ENCODE measurements around the gene CALD1. TPM values are rescaled to one million over a fixed set of nuclear protein-coding genes. Genes with fewer than 3 reads are reported as not detected.

Gene CALD1
- total RNA-seq, 3 donors from 2014 or later: 252 to 335 (median 266) TPM

GRCh38 chr7:134774119-134774518 is 5.3 kb upstream of the CALD1 start:
- no peak for TF ChIP-seq POLR2A (IDR thresholded peaks at IDR 0.05)
- TF ChIP-seq POLR2AphosphoS5 (IDR thresholded peaks at IDR 0.05): no peak
- TF ChIP-seq CTCF (IDR thresholded peaks at IDR 0.05): no peak
- Histone ChIP-seq H3K9me3 (no peaks in the 10 kb centered on the region), H3K4me3 (no peak overlapping the region), H3K4me1 (no peaks in the 10 kb centered on the region), H3K27ac (peak overlapping the region in 1 of 2 donors; percentile 8), H3K27me3 (no peaks in the 10 kb centered on the region), H3K36me3 (no peaks in the 10 kb centered on the region)
- intact Hi-C loops (cut with DNase I; ENCODE audit: low total_unique reads): no loop called here
- DNase-seq (ENCODE audit: low spot score in 2 of 2): no peak

GRCh38 chr7:134777470-134777869 is 2.0 kb upstream of the CALD1 start:
- H3K4me3 ChIP-seq: no peak overlapping the region
- H3K9me3 ChIP-seq: no peaks in the 10 kb centered on the region
- H3K36me3 ChIP-seq: no peaks in the 10 kb centered on the region
- DNase-seq (ENCODE audit: low spot score in 2 of 2): no peak
- H3K27me3 ChIP-seq: no peaks in the 10 kb centered on the region
- no peaks in the 10 kb centered on the region for H3K4me1 ChIP-seq
- intact Hi-C loops (cut with DNase I; ENCODE audit: low total_unique reads): no loop called here
- peak overlapping the region; percentile 88 to 89 for H3K27ac ChIP-seq
- TF ChIP-seq POLR2AphosphoS5 (IDR thresholded peaks at IDR 0.05) (no peak), CTCF (IDR thresholded peaks at IDR 0.05) (no peak), POLR2A (IDR thresholded peaks at IDR 0.05) (no peak)

DNA sequence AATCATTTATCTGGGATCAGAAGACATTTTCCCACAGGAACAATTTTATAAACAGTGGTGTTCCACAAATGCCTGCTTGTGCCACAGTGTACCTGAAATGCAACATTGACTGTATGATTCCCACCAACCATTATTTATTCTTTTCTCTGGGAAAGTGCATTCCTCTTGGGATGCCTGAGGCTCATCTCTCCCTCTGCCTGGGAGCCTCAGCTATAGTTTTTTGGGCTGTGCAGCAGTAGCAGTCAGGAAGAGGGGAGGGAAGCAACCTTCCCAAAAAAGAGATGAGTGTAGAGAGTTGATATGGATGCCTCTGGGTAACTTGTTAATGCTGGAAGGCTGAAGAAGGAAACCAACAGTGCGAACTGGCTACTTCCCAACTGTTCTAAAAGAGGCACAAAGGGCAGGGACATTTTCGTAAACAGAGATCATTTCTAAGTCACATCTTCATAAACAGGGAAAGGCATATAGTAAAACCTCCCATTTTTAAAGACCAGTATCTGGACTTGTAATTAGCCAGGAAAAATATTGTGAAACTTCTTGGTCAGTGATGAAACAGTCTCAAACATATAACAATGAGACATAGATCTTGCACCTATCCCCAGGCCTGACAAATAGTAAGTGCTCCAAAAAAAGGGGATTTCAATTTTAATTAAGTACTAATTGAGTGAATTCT is 1.4 kb upstream of the CALD1 start:
- intact Hi-C loops (cut with DNase I; ENCODE audit: low total_unique reads): no loop called here
- DNase-seq (ENCODE audit: low spot score in 2 of 2): no peak

GRCh38 chr7:134779741-134780065 is 269 bp downstream of the CALD1 start:
- Histone ChIP-seq H3K36me3 (no peaks in the 10 kb centered on the region), H3K27me3 (no peaks in the 10 kb centered on the region), H3K4me1 (peaks cover 0 to 5% of the 10 kb centered on the region in 2 donors), H3K9me3 (no peaks in the 10 kb centered on the region), H3K27ac (peak overlapping the region; percentile 88 to 89), H3K4me3 (peak overlapping the region; percentile 40 to 66 (median 55))
- no peak for DNase-seq (ENCODE audit: low spot score in 2 of 2)
- no peak for TF ChIP-seq POLR2A (IDR thresholded peaks at IDR 0.05)
- no peak for TF ChIP-seq POLR2AphosphoS5 (IDR thresholded peaks at IDR 0.05)
- no peak for TF ChIP-seq CTCF (IDR thresholded peaks at IDR 0.05)
- intact Hi-C loops (cut with DNase I; ENCODE audit: low total_unique reads): no loop called here

More for the DNA sequence above, 1.4 kb upstream of the CALD1 start:
- Histone ChIP-seq H3K27ac (peak overlapping the region; percentile 88 to 89), H3K36me3 (no peaks in the 10 kb centered on the region), H3K27me3 (no peaks in the 10 kb centered on the region), H3K9me3 (no peaks in the 10 kb centered on the region), H3K4me1 (no peaks in the 10 kb centered on the region), H3K4me3 (no peak overlapping the region)
- TF ChIP-seq CTCF (IDR thresholded peaks at IDR 0.05): no peak
- no peak for TF ChIP-seq POLR2A (IDR thresholded peaks at IDR 0.05)
- TF ChIP-seq POLR2AphosphoS5 (IDR thresholded peaks at IDR 0.05): no peak

- peak overlapping the region; percentile 40 to 66 (median 55) for H3K4me3 ChIP-seq
- intact Hi-C loops (cut with DNase I; ENCODE audit: low total_unique reads): no loop called here
- TF ChIP-seq POLR2A (IDR thresholded peaks at IDR 0.05) (no peak), CTCF (IDR thresholded peaks at IDR 0.05) (no peak), POLR2AphosphoS5 (IDR thresholded peaks at IDR 0.05) (no peak)
- H3K27me3 ChIP-seq: no peaks in the 10 kb centered on the region
- no peaks in the 10 kb centered on the region for H3K36me3 ChIP-seq
- no peak for DNase-seq (ENCODE audit: low spot score in 2 of 2)
- H3K27ac ChIP-seq: peak overlapping the region; percentile 88 to 89
- no peaks in the 10 kb centered on the region for H3K9me3 ChIP-seq
- peaks cover 0 to 5% of the 10 kb centered on the region in 2 donors for H3K4me1 ChIP-seq
Measured at GRCh38 chr7:134780166-134780828, 863 bp downstream of the CALD1 start.
